Measurements from ENCODE around the gene ABHD17B.

Gene ABHD17B

GRCh38 chr9:71885467-71885866, 25.5 kb downstream of the ABHD17B start:
- H3K4me3 ChIP-seq (ENCODE audit: control insufficient read depth, low read depth, low read length): no peak overlapping the region
- DNase-seq (ENCODE audit: low read depth): no peak
- TF ChIP-seq CTCF (conservative IDR thresholded peaks at IDR 0.05; ENCODE audit: control insufficient read depth, insufficient read depth, low read depth, low read length): no peak

GRCh38 chr9:71884005-71884404, 27.0 kb downstream of the ABHD17B start:
- TF ChIP-seq CTCF (conservative IDR thresholded peaks at IDR 0.05; ENCODE audit: control insufficient read depth, insufficient read depth, low read depth, low read length): no peak
- no peak overlapping the region for H3K4me3 ChIP-seq (ENCODE audit: control insufficient read depth, low read depth, low read length)
- DNase-seq (ENCODE audit: low read depth): no peak

- DNase-seq (ENCODE audit: low read depth): no peak
- H3K4me3 ChIP-seq (ENCODE audit: control insufficient read depth, low read depth, low read length): no peak overlapping the region
- TF ChIP-seq CTCF (conservative IDR thresholded peaks at IDR 0.05; ENCODE audit: control insufficient read depth, insufficient read depth, low read depth, low read length): no peak
Measured at GRCh38 chr9:71879644-71880174, 31.3 kb downstream of the ABHD17B start.

GRCh38 chr9:71878327-71879274, 32.4 kb downstream of the ABHD17B start:
- no peak for TF ChIP-seq CTCF (conservative IDR thresholded peaks at IDR 0.05; ENCODE audit: control insufficient read depth, insufficient read depth, low read depth, low read length)
- DNase-seq (ENCODE audit: low read depth): no peak
- no peak overlapping the region for H3K4me3 ChIP-seq (ENCODE audit: control insufficient read depth, low read depth, low read length)

GRCh38 chr9:71876829-71877228, 34.2 kb downstream of the ABHD17B start:
- no peak overlapping the region for H3K4me3 ChIP-seq (ENCODE audit: control insufficient read depth, low read depth, low read length)
- no peak for DNase-seq (ENCODE audit: low read depth)
- no peak for TF ChIP-seq CTCF (conservative IDR thresholded peaks at IDR 0.05; ENCODE audit: control insufficient read depth, insufficient read depth, low read depth, low read length)

GRCh38 chr9:71876106-71876505, 34.9 kb downstream of the ABHD17B start:
- H3K4me3 ChIP-seq (ENCODE audit: control insufficient read depth, low read depth, low read length): no peak overlapping the region
- DNase-seq (ENCODE audit: low read depth): no peak
- no peak for TF ChIP-seq CTCF (conservative IDR thresholded peaks at IDR 0.05; ENCODE audit: control insufficient read depth, insufficient read depth, low read depth, low read length)
